K562 (cell line): ENCODE results near the gene NCAM2.

Source experiments
- ESRRA ChIP-seq: fragments of 450-650 bp; IDR thresholded peaks from 2 replicates; pipeline ENCODE4 v1.6.1; 2014; ENCODE audit warnings: low read depth, mild to moderate bottlenecking, moderate library complexity, borderline replicate concordance
- FOXA1 ChIP-seq: fragments of 450-650 bp; IDR thresholded peaks from 2 replicates; pipeline ENCODE4 v1.6.1; 2016; ENCODE audit warnings: mild to moderate bottlenecking, borderline replicate concordance
- HDGF ChIP-seq: fragments of 450-650 bp; IDR thresholded peaks from 2 replicates; pipeline ENCODE4 v1.6.1; 2016
- IFI16 ChIP-seq: fragments of 250-450 bp; sonication (Bioruptor Pico); IDR thresholded peaks from 2 replicates; pipeline ENCODE4 v2.1.2; 2022; ENCODE audit warnings: mild to moderate bottlenecking, inconsistent platforms
- MBD2 ChIP-seq: sonication (generic); IDR thresholded peaks from 2 replicates; pipeline ENCODE4 v1.6.1; 2016; ENCODE audit warnings: low read depth, borderline replicate concordance
- POLR2AphosphoS5 ChIP-seq: IDR thresholded peaks from 2 replicates; pipeline ENCODE4 v1.6.1; 2011; ENCODE audit warnings: mild to moderate bottlenecking, low read depth, low read length, moderate library complexity; ENCODE audit not compliant: control insufficient read depth, insufficient read depth
- SMARCA5 ChIP-seq: fragments of 450-650 bp; IDR thresholded peaks from 2 replicates; pipeline ENCODE4 v1.6.1; 2016
- TCF7L2 ChIP-seq: fragments of 150-350 bp; IDR thresholded peaks from 2 replicates; pipeline ENCODE4 v1.6.1; 2016; ENCODE audit warnings: low read depth, mild to moderate bottlenecking, low read length, moderate library complexity
- ZNF184 ChIP-seq: sonication (generic); formaldehyde crosslinking; IDR thresholded peaks from 2 replicates; pipeline ENCODE4 v1.5.0; 2020; ENCODE audit warnings: missing genetic modification reagents
- ZNF24 ChIP-seq: fragments of 450-650 bp; IDR thresholded peaks from 2 replicates; pipeline ENCODE4 v1.6.1; 2016
- ZNF77 ChIP-seq: fragments of 250-450 bp; sonication (Bioruptor Pico); IDR thresholded peaks from 2 replicates; pipeline ENCODE4 v1.5.0; 2020
- TF ChIP-seq, protein P1 (sequence below), 2 experiments: fragments of 450-650 bp in 1 of 2; sonication (generic) in 1 of 2; formaldehyde crosslinking in 1 of 2; IDR thresholded peaks in 1 of 2; conservative IDR thresholded peaks in 1 of 2; 2 replicates each; pipeline versions ENCODE4 v1.6.1 to v1.8.1; 2016 to 2023; ENCODE audit warnings: mild to moderate bottlenecking in 2 of 2, moderate library complexity in 2 of 2, inconsistent platforms in 1 of 2, missing genetic modification reagents in 1 of 2
- TF ChIP-seq, protein P2 (sequence below), 3 experiments: fragments of 200-800 bp in 1 of 3; sonication (Bioruptor generic) in 1 of 3; sonication (generic) in 1 of 3; formaldehyde crosslinking in 1 of 3; IDR thresholded peaks; 2 replicates each; pipeline versions ENCODE4 v1.6.1 to v1.8.0; 2016 to 2022; ENCODE audit warnings: mild to moderate bottlenecking in 2 of 3, missing compliant biosample characterization in 2 of 3, missing genetic modification characterization in 2 of 3, missing genetic modification reagents in 1 of 3
- TF ChIP-seq, protein P3 (sequence below), 3 experiments: IDR thresholded peaks in 2 of 3; conservative IDR thresholded peaks in 1 of 3; 2 replicates each; pipeline ENCODE4 v1.5.1; 2011 to 2012; ENCODE audit warnings: low read length in 3 of 3, mild to moderate bottlenecking in 3 of 3, control low read depth in 2 of 3, improper control_type of control experiment in 1 of 3, inconsistent platforms in 1 of 3, low read depth in 1 of 3, mixed read lengths in 1 of 3, moderate library complexity in 1 of 3; ENCODE audit not compliant: insufficient read depth in 2 of 3

DNA sequence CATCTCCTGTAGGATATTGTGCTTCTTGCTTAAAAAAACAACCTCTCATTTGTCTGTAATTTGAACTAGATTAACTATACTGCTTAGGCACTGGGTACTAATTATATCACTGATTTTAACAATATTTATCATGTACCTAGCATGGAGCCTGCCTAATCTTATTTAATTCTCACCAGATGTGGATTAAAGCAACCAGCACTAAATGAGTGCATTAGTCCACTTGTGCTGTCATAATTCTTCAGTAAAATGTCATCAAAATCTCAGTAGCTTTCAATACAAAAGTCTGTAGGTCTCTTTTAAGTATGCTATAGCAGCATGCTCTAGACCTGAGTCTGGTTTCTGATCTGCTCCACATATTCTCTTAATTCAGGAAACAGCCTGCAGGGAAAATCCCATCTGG is 368.1 kb downstream of the NCAM2 start:
- no peak for TF ChIP-seq TCF7L2
- no peak for TF ChIP-seq MBD2
- no peak for TF ChIP-seq HDGF
- TF ChIP-seq, protein P1, sequence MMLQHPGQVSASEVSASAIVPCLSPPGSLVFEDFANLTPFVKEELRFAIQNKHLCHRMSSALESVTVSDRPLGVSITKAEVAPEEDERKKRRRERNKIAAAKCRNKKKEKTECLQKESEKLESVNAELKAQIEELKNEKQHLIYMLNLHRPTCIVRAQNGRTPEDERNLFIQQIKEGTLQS (IDR thresholded peaks at IDR 0.05): no peak
- TF ChIP-seq, protein P1 (CRISPR knock-in tag; conservative IDR thresholded peaks at IDR 0.05): no peak
- TF ChIP-seq FOXA1: no peak
- TF ChIP-seq SMARCA5: no peak
- no peak for TF ChIP-seq ZNF184
- TF ChIP-seq ESRRA: no peak
- TF ChIP-seq POLR2AphosphoS5: no peak
- TF ChIP-seq, protein P2, sequence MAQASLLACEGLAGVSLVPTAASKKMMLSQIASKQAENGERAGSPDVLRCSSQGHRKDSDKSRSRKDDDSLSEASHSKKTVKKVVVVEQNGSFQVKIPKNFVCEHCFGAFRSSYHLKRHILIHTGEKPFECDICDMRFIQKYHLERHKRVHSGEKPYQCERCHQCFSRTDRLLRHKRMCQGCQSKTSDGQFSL (CRISPR knock-in tag; IDR thresholded peaks at IDR 0.05): no peak
- TF ChIP-seq, protein P2 (tag; IDR thresholded peaks at IDR 0.05): no peak
- TF ChIP-seq IFI16 (CRISPR knock-in tag): no peak
- TF ChIP-seq, protein P3, sequence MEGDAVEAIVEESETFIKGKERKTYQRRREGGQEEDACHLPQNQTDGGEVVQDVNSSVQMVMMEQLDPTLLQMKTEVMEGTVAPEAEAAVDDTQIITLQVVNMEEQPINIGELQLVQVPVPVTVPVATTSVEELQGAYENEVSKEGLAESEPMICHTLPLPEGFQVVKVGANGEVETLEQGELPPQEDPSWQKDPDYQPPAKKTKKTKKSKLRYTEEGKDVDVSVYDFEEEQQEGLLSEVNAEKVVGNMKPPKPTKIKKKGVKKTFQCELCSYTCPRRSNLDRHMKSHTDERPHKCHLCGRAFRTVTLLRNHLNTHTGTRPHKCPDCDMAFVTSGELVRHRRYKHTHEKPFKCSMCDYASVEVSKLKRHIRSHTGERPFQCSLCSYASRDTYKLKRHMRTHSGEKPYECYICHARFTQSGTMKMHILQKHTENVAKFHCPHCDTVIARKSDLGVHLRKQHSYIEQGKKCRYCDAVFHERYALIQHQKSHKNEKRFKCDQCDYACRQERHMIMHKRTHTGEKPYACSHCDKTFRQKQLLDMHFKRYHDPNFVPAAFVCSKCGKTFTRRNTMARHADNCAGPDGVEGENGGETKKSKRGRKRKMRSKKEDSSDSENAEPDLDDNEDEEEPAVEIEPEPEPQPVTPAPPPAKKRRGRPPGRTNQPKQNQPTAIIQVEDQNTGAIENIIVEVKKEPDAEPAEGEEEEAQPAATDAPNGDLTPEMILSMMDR (IDR thresholded peaks at IDR 0.05 in 2 of 3, conservative IDR thresholded peaks at IDR 0.05 in 1 of 3; ENCODE audit: insufficient read depth in 2 of 3, low read depth in 1 of 3, low read length in 3 of 3): no peak
- no peak for TF ChIP-seq ZNF77
- TF ChIP-seq ZNF24: no peak
